HEK293T (cell line): ENCODE measurements around the gene AGAP1.

Experiments
- CTCF ChIA-PET: fragments of 350-600 bp; formaldehyde crosslinking; extraction: SDS; loops from one replicate; lab custom pipeline; 2021; ENCODE audit warnings: antibody characterized with exemption, inconsistent platforms; lab: Yijun Ruan, JAX
- POLR2A ChIA-PET: fragments of 350-600 bp; formaldehyde crosslinking; extraction: SDS; loops from one replicate; lab custom pipeline; 2020; ENCODE audit warnings: antibody characterized with exemption, inconsistent platforms; lab: Yijun Ruan, JAX
- DNase-seq: peaks from one replicate; pipeline ENCODE4 v3.0.0; 2012; ENCODE audit warnings: mixed read lengths; ENCODE audit errors: extremely low spot score
- ARNT ChIP-seq: fragments of 450-650 bp; IDR thresholded peaks from 2 replicates; pipeline ENCODE4 v1.6.1; 2017; ENCODE audit warnings: mild to moderate bottlenecking
- BHLHE40 ChIP-seq: fragments of 450-650 bp; IDR thresholded peaks from 2 replicates; pipeline ENCODE4 v1.6.1; 2016; ENCODE audit warnings: mild to moderate bottlenecking, moderate library complexity, borderline replicate concordance
- CTBP1 ChIP-seq: fragments of 450-650 bp; IDR thresholded peaks from 2 replicates; pipeline ENCODE4 v1.6.1; 2016; ENCODE audit warnings: borderline replicate concordance
- ELF4 ChIP-seq: fragments of 450-650 bp; IDR thresholded peaks from 2 replicates; pipeline ENCODE4 v1.6.1; 2017; ENCODE audit warnings: antibody characterized with exemption
- FOXA1 ChIP-seq: fragments of 450-650 bp; IDR thresholded peaks from 2 replicates; pipeline ENCODE4 v1.6.1; 2016; ENCODE audit warnings: mild to moderate bottlenecking
- FOXK2 ChIP-seq: fragments of 450-650 bp; IDR thresholded peaks from 2 replicates; pipeline ENCODE4 v1.6.1; 2016; ENCODE audit warnings: mild to moderate bottlenecking
- FOXM1 ChIP-seq: fragments of 450-650 bp; IDR thresholded peaks from 2 replicates; pipeline ENCODE4 v1.6.1; 2017; ENCODE audit warnings: mild to moderate bottlenecking, borderline replicate concordance
- HDGF ChIP-seq: fragments of 450-650 bp; IDR thresholded peaks from 2 replicates; pipeline ENCODE4 v1.6.1; 2017; ENCODE audit warnings: antibody characterized with exemption, borderline replicate concordance
- L3MBTL2 ChIP-seq: fragments of 450-650 bp; conservative IDR thresholded peaks from 2 replicates; pipeline ENCODE4 v1.6.1; 2016; ENCODE audit warnings: mild to moderate bottlenecking
- LEF1 ChIP-seq: fragments of 450-650 bp; IDR thresholded peaks from 2 replicates; pipeline ENCODE4 v1.6.1; 2017; ENCODE audit warnings: mild to moderate bottlenecking, borderline replicate concordance
- NFRKB ChIP-seq: fragments of 450-650 bp; IDR thresholded peaks from 2 replicates; pipeline ENCODE4 v1.6.1; 2016; ENCODE audit warnings: mild to moderate bottlenecking, moderate library complexity
- SP1 ChIP-seq: fragments of 450-650 bp; IDR thresholded peaks from 2 replicates; pipeline ENCODE4 v1.6.1; 2017
- SUZ12 ChIP-seq: fragments of 450-650 bp; IDR thresholded peaks from 2 replicates; pipeline ENCODE4 v1.6.1; 2016; ENCODE audit warnings: mild to moderate bottlenecking
- TARDBP ChIP-seq: fragments of 450-650 bp; IDR thresholded peaks from 2 replicates; pipeline ENCODE4 v1.6.1; 2016
- ZNF384 ChIP-seq: fragments of 450-650 bp; IDR thresholded peaks from 2 replicates; pipeline ENCODE4 v1.6.1; 2016
- TF ChIP-seq, protein P1 (sequence below): fragments of 450-650 bp; IDR thresholded peaks from 2 replicates; pipeline ENCODE4 v1.6.1; 2016

Gene AGAP1

DNA sequence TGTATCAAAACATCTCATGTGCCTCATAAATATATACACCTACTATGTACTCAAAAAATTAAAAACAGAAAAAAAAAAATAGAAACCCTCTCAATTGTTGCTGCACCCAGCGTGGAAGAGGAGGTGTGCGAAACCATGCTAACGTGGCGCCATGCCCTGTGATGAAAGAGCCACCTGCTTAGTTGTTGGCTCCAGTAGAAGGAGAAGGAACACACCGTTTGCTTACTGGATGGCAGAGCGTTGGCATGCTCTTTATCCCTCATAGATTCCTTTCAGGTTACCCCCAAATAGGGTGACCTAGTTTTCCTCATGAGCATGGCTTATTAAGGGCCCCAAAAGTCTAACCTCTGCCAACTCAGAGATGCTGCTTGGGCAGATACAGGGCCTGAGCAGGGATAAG, 332.1 kb downstream of the AGAP1 start:
- TF ChIP-seq, protein P1, sequence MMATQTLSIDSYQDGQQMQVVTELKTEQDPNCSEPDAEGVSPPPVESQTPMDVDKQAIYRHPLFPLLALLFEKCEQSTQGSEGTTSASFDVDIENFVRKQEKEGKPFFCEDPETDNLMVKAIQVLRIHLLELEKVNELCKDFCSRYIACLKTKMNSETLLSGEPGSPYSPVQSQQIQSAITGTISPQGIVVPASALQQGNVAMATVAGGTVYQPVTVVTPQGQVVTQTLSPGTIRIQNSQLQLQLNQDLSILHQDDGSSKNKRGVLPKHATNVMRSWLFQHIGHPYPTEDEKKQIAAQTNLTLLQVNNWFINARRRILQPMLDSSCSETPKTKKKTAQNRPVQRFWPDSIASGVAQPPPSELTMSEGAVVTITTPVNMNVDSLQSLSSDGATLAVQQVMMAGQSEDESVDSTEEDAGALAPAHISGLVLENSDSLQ = no peak
- TF ChIP-seq ARNT = no peak
- TF ChIP-seq TARDBP = no peak
- no peak for TF ChIP-seq NFRKB
- TF ChIP-seq LEF1 = no peak
- no peak for TF ChIP-seq ZNF384
- TF ChIP-seq FOXM1 = no peak
- no peak for TF ChIP-seq L3MBTL2
- TF ChIP-seq FOXA1 = no peak
- TF ChIP-seq HDGF = no peak
- no peak for DNase-seq
- ChIA-PET POLR2A (no interaction called here), CTCF (no interaction called here)

GRCh38 chr2:235826826-235827225, 333.0 kb downstream of the AGAP1 start:
- DNase-seq = no peak
- TF ChIP-seq FOXM1 (no peak), HDGF (no peak), CTBP1 (no peak)
- ChIA-PET POLR2A (no interaction called here), CTCF (no interaction called here)

- DNase-seq = no peak
- no peak for TF ChIP-seq FOXA1
- no peak for TF ChIP-seq SP1
- no peak for TF ChIP-seq ELF4
- no peak for TF ChIP-seq HDGF
- no peak for TF ChIP-seq FOXM1
- TF ChIP-seq, protein P1 = no peak
- no peak for TF ChIP-seq SUZ12
- TF ChIP-seq FOXK2 = no peak
- no peak for TF ChIP-seq L3MBTL2
- no peak for TF ChIP-seq CTBP1
- no peak for TF ChIP-seq LEF1
- no peak for TF ChIP-seq NFRKB
- no peak for TF ChIP-seq ARNT
- TF ChIP-seq TARDBP = no peak
- no peak for TF ChIP-seq BHLHE40
- no peak for TF ChIP-seq ZNF384
- ChIA-PET POLR2A (no interaction called here), CTCF (no interaction called here)
Measured at GRCh38 chr2:235827585-235827992, 333.7 kb downstream of the AGAP1 start.

DNA sequence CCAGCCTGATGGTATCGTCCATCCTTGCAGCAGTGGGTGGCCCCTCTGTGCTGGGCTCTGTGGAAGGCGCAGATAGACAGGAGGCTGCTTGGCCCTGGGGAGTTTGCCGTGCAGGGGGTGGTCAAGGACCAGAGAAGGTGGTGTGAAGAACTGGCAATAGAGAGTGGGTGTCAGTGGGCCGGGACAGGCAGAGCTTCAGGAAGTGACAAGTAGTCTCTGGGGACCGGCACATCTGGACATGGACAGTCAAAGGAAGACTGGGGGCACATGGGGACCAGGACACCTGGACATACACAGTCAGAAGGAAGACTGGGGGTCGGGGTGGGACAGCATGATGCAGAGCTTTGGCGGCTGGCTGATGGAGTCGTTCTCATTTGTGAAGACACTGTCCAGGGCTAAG, 335.9 kb downstream of the AGAP1 start:
- no peak for DNase-seq
- CTCF ChIA-PET = no interaction called here
- TF ChIP-seq ARNT (no peak), L3MBTL2 (no peak), FOXA1 (no peak), SUZ12 (no peak), LEF1 (no peak), FOXK2 (no peak), HDGF (no peak), CTBP1 (no peak), ELF4 (no peak), SP1 (no peak)
- TF ChIP-seq, protein P1 = no peak
- POLR2A ChIA-PET = no interaction called here

DNA sequence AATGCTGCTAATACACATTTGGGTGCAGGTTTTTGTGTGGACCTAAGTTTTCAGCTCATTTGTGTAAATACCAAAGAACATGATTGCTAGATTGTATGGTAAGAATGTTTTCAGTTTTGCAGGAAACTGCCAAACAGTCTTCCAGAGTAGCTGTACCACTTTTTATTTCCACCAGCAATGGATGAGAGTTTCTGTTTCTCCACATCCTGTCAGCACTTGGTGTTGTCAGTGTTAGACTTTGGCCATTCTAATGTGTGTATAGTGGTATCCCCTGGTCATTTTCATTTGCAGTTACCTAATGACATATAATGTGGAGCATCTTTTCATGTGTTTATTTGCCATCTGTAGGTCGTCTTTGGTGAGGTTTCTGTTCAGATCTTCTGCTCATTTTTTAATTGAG, 337.9 kb downstream of the AGAP1 start:
- POLR2A ChIA-PET = no interaction called here
- no peak for DNase-seq
- TF ChIP-seq FOXM1 = no peak
- no peak for TF ChIP-seq CTBP1
- TF ChIP-seq BHLHE40 = no peak
- no peak for TF ChIP-seq LEF1
- no peak for TF ChIP-seq ELF4
- no peak for TF ChIP-seq FOXK2
- TF ChIP-seq ARNT = no peak
- TF ChIP-seq, protein P1 = no peak
- CTCF ChIA-PET = no interaction called here

GRCh38 chr2:235832941-235833340, 339.1 kb downstream of the AGAP1 start:
- TF ChIP-seq BHLHE40 (no peak), L3MBTL2 (no peak), SUZ12 (no peak), LEF1 (no peak), CTBP1 (no peak), TARDBP (no peak), FOXK2 (no peak)
- TF ChIP-seq, protein P1 = no peak
- DNase-seq = no peak
- CTCF ChIA-PET = interaction anchor here (0.5 kb wide), 1 partner anchor 382 kb away, joined by 4 read pairs; no protein-coding TSS in a partner anchor
- POLR2A ChIA-PET = no interaction called here
